GM19324 (cell line): ENCODE measurements around the gene SV2B.

Experiments
- ATAC-seq: cut with Tn5 transposase; IDR thresholded peaks from one replicate; pipeline ENCODE4 v1.9.1; 2021; ENCODE audit warnings: mild to moderate bottlenecking, moderate library complexity; ENCODE audit not compliant: unreplicated experiment, low FRiP score

The SV2B gene

GRCh38 chr15:91259077-91259476, 159.0 kb downstream of the SV2B start:
- ATAC-seq, result no peak

- no peak for ATAC-seq
These were observed 161.3 kb downstream of the SV2B start for GRCh38 chr15:91261345-91261744.

GRCh38 chr15:91263632-91264531, 163.8 kb downstream of the SV2B start:
- ATAC-seq, result no peak

GRCh38 chr15:91264651-91265351, 164.7 kb downstream of the SV2B start:
- ATAC-seq, result no peak

GRCh38 chr15:91265416-91265940, 165.4 kb downstream of the SV2B start:
- ATAC-seq, result no peak

- no peak for ATAC-seq
These were observed 168.5 kb downstream of the SV2B start for GRCh38 chr15:91268510-91268909.

- no peak for ATAC-seq
These were observed 170.7 kb downstream of the SV2B start for GRCh38 chr15:91270747-91271146.

GRCh38 chr15:91271565-91272153, 171.6 kb downstream of the SV2B start:
- peak; percentile 51 for ATAC-seq

- ATAC-seq, result no peak
These were observed 175.8 kb downstream of the SV2B start for GRCh38 chr15:91275844-91276243.

GRCh38 chr15:91278951-91279350, 178.9 kb downstream of the SV2B start:
- ATAC-seq, result no peak

GRCh38 chr15:91279486-91279885, 179.4 kb downstream of the SV2B start:
- ATAC-seq, result no peak

GRCh38 chr15:91281947-91282346, 181.9 kb downstream of the SV2B start:
- no peak for ATAC-seq

- no peak for ATAC-seq
These were observed 182.4 kb downstream of the SV2B start for GRCh38 chr15:91282486-91282885.

GRCh38 chr15:91283155-91283554, 183.1 kb downstream of the SV2B start:
- no peak for ATAC-seq

GRCh38 chr15:91284758-91285466, 184.9 kb downstream of the SV2B start:
- no peak for ATAC-seq

GRCh38 chr15:91289324-91289723, 189.3 kb downstream of the SV2B start:
- ATAC-seq, result no peak

GRCh38 chr15:91290553-91290952, 190.5 kb downstream of the SV2B start:
- ATAC-seq, result no peak

- ATAC-seq, result no peak
These were observed 191.6 kb downstream of the SV2B start for GRCh38 chr15:91291673-91292072.

GRCh38 chr15:91294344-91294743, 194.3 kb downstream of the SV2B start:
- ATAC-seq, result no peak

GRCh38 chr15:91294795-91295194, 194.7 kb downstream of the SV2B start:
- no peak for ATAC-seq

GRCh38 chr15:91298101-91298500, 198.0 kb downstream of the SV2B start:
- ATAC-seq, result no peak
